GM19397 (cell line): Measurements from ENCODE around the gene SBNO2.

Experiments
- ATAC-seq: cut with Tn5 transposase; IDR thresholded peaks from one replicate; pipeline ENCODE4 v1.9.1; 2021; ENCODE audit warnings: mild to moderate bottlenecking, moderate library complexity; ENCODE audit not compliant: unreplicated experiment

SBNO2 gene

DNA sequence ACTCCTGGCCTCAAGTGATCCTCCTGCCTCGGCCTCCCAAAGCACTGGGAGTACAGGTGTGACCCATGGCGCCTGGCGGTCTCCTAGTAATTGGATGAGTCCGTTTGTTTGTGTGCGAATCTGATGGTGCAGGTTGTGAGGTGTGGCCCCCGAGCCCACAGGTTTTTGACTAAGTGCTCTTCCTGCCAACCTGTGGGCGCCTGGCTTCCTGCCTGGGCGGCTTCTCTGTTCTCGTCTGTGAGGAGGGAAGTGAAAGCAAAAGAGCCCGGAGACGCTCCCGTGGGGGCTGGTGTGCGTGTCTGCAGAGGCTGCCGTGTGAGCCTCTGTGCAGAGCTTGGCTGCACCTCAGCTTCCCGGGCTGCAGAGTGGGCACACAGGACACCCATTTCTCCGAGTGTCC, 97.1 kb downstream of the SBNO2 start:
- peak; percentile 49 for ATAC-seq

DNA sequence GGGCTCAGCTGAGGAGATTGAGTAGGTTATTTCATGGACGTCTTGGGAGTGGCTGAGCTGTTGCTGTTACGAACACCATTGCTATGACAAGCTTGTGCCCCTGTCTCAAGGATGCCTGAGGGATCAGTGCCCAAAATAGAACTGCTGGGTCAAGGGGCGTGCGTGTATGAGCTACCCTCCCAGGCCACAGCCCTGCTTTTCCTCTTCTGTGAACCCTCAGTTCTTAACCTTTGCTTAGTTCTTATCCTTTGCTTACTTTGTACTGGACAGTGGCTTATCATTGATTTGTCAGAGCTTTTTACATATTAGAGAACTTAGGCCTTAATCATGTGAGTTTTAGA, 98.1 kb downstream of the SBNO2 start:
- ATAC-seq = no peak

DNA sequence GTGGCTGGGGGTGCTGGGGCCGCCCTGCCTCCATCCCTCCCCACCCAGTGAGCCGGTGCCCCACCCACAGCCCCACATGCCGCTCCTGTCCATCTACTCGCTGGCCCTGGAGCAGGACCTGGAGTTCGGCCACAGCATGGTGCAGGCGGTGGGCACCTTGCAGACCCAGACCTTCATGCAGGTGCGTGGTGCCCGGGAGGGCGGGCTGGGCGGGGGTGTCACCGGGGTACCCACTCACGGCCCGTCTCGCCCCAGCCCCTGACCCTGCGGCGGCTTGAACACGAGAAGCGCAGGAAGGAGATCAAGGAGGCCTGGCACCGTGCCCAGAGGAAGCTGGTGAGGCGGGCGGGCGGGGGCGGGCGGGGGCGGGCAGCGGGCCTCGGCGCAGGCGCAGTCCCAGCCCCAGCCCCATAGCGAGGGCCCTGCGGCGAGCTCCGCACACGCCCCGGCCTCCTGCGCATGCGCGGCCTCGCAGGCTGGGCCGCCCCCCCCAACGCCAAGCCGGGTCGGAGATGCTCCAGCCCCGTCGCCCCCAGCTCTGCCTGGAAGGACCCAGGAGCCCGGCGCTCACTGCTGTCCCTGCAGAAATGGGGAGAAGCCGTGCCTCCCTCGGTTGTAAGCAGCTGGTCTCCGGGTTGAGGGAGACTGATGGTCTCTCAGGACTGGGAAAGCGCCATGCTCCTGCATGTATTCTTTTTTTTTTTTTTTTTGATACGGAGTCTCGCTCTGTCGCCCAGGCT, 99.4 kb downstream of the SBNO2 start:
- peak; percentile 44 for ATAC-seq

DNA sequence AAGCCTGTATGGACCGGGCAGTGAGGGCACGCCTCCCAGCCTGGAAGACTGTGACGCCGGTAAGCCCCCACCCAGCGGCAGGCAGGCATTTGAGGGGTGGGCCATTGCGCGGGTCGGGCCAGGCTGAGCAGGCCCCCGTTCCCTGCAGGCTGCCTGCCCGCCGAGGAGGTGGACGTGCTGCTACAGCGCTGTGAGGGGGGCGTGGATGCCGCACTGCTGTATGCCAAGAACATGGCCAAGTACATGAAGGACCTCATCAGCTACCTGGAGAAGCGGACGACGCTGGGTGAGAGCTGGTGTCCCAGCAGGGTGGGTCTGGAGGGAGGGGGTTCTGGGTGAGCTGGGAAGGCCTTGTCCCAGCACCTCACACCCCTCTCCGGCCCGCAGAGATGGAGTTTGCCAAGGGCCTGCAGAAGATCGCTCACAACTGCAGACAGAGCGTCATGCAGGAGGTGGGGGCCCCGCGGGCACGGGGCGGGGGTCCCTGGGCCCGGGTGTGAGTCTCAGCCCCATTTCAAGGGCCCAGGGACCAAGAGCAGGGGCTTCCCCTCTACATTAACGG, 100.0 kb downstream of the SBNO2 start:
- ATAC-seq = no peak

DNA sequence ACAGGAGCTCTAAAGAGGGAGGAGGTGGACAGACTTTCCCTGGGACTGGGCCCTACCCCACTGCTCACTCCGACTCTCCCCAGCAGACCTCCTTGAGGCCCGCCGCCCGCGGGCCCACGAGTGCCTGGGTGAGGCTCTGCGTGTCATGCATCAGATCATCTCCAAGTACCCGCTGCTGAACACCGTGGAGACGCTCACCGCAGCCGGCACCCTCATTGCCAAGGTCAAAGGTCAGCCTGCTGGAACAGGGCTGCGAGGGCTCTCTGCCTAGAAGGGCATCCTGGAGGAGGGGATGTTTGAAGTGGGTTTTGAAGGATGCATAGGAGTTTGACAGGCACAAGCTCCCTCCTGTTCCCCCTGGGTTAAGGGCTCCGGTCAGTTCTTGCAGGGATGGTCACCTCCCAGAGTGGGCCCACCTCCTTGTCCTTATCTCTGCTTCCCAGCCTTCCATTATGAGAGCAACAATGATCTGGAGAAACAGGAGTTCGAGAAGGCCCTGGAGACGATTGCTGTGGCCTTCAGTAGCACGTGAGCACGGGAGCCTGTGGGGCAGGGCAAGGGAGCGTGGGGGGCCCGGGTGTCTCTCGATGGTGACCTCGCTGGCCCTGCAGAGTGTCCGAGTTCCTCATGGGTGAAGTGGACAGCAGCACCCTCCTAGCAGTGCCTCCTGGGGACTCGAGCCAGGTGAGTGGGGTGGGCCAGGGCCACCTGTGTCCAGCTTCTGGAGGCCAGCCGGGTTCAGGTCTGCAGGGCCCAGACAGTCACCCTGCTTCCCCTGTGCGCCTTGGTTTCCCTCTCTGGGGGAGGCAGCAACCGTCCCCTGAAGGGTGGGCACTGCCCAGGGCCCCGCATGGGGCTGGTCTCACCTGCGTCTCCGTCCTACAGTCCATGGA, 100.8 kb downstream of the SBNO2 start:
- no peak for ATAC-seq

DNA sequence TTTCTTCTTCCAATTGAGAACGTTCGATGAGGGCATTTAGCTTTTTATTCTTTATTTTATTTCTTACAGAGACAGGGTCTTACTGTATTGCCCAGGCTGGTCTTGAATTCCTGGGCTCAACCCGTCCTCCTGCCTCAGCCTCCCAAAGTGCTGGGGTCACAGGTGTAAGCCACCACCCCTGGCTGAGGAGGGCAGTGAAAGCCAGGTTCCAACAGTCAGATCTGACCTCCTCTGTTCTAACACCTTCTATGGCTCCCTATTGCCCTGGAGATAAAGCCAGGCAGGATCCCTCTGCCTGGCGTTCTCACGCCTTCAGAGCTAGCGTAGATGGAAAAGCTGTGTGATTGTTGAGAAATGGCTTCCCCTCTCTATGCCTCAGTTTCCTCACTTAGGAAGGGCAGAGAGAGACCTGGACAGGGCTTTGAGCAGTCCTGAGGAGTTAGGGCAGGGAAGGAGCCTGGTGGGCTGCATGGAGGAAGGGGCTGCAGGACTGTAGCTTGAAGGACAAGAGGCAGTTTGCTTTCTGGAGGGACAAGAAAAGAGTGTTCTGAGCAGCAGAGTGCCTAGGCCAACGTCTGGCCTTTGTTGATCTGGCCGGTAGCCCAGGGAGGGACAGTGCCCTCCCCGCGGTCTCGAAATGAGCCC, 101.6 kb downstream of the SBNO2 start:
- ATAC-seq = no peak

DNA sequence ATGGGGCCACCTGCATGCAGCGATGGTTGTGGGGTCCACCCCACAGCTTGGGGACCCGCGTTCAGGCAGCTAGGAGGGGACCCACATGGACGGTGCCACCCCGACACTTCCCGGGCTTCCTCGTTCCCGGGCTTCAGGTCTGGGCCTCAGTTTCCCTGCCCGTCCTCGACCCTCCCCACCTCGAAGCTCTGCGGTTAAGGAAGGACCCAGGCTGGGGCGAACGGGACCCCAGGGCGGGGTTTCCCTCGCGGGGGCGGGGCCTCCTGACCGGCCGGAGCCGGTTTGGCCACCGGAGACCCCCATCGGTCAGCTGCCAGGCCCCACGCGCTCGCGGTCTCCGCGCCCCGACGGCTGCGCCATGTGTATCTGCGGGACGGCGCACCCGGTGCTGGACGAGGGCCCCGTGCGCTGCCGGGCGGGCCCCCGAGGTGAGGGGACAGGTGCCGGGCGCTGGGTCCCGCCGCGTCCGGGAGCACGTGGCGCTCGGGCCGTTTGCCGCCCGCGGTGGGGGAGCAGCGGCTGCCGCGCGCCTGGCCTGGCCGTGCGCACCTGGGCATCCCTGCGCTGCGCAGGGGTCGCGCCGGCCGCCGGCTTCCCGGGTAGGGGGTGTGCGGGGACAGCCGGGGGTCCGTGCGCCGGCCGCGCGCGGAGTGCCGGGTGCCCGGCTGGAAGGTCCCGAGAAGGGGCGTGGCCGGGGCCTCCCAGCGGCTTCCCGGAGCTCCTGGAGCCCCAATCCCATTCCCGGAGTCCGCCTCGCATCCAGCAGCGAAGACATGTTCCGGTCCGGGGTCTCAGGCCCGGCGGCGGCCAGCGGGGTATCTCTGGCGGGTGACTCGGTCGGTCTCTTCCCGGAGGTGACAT, 102.9 kb downstream of the SBNO2 start:
- no peak for ATAC-seq

DNA sequence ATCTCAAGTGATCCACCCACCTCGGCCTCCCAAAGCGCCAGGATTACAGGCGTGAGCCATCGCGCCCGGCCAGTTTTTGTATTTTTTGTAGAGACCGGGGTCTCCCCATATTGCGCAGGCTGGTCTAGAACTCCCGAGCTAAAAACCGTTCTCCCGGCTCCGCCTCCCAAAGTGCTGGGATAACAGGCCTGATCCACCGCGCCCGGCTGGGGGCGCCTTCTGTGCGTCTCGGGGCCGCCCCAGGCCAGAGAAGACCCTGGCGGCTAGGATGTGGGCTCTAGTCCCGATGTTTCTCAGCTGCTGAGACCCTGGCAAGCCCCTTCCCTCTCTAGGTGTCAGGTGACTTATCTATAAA, 103.5 kb downstream of the SBNO2 start:
- no peak for ATAC-seq

DNA sequence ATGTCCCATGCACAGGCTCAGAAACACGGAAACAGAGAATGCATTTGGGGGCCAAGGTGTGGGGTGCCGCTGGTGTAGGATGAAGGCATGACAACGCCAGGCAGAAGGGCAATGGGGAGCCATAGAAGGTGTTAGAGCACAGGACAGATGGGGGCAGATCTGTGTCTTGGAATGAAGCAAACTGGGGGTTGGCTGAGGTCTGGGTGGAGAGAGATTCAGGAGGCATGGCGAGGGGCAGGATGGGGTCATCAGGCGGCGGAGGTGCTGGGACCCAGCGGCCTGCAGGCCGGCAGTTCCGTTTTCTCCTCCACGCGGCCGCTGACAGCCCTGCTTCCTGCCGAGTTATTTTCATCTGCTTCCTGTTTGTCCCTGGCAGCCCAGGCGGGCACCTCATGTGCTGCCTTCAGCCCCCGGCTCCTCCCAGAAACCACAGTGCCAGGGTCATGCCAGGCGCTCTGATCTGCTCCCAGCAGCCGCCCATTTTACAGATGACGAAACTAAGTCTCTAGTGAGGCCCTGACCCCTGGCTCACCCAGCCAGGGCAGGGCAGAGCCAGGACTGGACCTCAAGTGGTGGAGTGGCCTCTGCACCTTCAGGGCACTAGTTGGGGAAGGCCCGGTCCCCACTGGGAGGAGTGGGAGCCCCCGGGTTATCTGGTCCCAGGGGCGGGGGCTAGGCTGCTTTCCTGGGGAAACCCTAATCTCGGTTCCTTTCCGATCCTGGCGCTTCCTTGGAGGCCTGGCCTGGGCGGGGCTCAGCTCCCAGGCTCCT, 104.9 kb downstream of the SBNO2 start:
- ATAC-seq = no peak

DNA sequence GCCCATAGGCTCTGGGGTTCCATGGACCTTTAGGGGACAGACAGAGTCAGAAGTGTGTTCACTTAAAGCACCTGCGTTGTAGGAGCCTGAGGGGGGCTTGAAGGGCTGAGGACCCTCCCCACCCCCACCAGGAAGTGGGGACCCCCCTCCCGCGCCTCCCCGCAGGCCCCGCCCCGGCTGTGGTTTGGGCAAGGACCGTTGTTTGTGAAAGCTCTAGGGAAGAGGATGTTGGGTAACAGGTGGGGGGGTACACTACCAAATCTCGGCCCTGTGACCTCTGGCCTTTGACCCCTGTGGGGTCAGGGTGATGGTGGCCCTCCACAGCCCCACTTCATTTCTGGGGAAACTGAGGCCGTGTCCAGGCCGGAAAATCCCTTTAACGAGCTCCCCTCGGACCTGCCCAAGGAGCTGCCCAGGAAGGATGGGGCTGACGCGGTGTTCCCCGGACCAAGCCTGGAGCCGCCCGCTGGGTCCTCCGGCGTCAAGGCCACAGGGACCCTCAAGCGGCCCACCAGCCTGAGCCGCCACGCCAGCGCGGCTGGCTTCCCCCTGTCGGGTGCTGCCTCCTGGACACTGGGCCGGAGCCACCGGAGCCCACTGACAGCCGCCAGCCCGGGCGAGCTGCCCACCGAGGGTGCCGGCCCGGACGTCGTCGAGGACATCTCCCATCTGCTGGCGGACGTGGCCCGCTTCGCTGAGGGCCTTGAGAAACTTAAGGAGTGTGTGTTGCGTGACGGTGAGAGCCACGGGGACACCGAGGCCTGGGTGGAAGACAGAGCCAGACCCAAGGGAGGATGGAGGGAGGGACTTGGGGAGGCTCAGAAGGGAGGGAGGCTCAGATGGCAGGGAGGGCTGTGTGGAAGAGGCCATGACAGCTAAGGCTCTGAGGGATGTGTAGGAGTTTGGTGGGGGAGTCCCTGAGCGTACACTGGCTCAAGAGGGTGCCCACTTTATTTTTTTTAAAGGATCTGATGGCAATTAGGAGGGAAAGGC, 105.8 kb downstream of the SBNO2 start:
- no peak for ATAC-seq

DNA sequence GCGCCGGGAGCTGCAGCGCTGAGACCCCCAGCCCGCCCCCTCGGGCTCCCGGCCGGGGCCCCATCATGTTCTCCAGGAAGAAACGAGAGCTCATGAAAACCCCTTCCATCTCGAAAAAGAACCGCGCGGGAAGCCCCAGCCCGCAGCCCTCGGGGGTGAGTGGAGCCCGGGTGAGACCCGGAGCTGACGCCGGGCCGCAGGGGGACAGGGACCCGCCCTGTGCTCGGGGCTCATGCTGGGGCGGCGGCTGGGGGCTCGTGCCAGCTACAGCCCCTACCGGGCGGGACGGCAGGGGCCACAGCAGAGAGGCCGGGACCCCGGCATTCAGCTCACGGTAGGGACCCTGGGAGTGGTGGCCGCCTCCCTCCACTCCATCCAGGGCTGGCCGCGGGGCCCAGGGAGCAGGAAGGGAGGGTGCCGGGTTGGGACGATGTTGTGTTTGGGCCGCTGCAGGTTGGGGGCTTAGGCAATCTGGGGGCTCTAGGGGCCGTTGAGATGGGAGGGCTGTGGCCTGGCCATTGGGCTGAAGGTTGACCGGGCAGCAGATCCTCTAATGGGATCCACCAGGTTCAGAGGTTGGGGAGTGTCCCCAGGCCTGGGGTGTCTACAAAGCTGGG, 106.6 kb downstream of the SBNO2 start:
- ATAC-seq = no peak

DNA sequence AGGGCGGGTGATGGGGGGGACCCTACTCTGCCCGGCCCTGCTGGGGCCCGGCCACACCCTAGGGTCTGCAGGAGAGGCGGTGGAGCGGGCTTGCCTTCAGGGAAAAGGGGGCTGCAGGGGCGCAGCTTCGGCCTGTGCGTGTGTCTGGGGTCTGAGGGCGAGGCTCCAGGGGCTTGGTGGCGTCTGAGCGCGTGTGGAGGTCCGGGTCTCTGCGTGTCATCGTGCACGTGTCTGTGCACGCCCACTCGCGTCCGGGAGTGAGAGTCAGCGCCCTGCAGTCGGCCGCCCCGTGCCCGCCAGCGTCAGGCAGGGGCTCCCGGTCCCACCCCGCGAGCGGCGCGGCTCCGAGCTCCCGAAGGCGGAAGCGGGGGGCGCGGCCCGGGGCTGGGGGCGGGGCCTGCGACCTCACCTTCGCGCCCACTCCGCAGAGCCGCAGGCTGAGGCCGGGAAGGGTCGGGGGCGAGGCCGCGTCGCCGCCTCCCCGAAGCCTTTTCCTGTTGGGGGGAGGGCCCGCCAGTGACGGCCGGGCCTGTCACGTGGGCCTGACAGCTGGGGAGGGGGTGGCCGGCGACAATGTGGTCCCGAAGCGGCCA, 107.2 kb downstream of the SBNO2 start, which contains the start of gene ARHGAP45:
ARHGAP45 (plus strand) TSS at position 420 of the 593 bp plus-strand sequence. CDS start 239 bp downstream, outside the sequence.
- no peak for ATAC-seq

DNA sequence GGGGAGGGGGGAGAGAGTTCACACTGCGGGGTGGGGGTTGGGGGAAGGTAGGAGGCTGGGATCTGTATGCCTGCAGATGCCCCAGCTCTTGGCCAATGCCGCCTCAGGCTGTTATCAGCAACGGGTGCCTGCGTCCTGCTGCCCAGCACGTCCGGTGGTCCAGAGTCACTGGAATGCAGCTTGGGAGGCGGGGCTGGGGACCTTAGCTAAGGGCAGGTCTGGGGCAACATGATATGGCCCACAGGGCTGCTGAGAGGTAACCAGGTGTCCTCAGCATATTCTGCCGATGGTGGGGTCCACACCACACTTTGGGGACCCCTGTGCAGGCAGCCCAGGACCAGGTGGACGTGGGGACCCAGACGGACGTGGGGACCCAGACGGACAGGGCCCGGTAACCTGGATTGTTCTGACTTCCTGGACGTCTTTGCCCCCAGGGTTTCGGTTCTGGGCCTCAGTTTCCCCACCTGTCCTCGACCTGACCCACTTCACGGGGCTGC, 107.8 kb downstream of the SBNO2 start:
- ATAC-seq = no peak

DNA sequence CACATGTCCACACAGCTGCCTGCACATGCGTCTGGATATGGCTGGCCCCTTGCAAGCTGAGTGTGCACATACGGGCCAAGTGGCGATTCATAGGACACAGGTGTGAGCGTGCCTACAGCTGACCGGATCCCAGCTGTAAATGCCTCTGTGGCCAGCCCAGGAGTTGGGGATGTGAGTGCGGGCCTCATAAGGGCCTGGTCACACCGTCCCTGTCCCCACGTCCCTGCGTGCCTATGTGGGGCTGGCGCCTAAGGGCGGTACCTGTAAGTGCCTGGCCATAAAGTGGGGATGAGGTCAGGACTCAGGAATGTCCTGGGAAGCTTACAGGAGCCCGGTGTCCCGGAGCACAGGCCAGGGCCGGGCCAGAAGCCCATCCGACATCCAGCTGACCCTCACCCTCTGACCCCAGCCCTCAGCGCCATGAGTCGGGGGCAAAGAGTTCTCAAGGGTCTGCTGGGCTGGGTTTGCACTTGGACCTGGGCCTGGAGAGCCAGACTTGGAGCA, 108.4 kb downstream of the SBNO2 start:
- no peak for ATAC-seq

DNA sequence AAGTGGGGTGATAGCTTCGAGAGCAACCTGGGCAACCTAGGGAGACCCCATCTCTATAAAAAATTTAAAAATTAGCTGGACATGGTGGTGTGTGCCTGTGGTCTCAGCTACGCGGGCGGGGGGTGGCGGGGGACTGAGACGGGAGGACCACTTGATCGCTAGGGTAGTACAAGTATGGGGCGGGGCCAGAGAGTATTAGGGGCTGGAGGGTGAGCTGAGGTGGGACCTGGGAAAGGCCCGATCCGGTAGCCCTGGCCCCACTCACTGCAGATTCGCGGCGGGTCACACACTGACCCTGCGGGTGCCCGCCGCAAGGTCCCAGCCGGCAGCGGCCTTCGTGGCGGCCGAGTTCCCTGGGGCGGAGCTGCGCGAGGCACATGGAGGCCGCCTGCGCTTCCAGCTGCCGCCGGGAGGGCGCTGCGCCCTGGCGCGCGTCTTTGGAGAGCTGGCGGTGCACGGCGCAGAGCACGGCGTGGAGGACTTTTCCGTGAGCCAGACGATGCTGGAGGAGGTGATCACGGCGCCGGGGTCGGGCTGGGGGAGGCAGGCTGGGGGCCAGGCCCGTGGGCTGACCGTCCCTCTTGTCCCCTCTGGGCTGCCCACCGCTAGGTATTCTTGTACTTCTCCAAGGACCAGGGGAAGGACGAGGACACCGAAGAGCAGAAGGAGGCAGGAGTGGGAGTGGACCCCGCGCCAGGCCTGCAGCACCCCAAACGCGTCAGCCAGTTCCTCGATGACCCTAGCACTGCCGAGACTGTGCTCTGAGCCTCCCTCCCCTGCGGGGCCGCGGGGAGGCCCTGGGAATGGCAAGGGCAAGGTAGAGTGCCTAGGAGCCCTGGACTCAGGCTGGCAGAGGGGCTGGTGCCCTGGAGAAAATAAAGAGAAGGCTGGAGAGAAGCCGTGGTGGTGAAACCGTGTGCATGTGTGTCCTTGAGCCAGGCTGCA, 109.1 kb downstream of the SBNO2 start:
- no peak for ATAC-seq
